GM12875 (cell line): Measurements from ENCODE around the gene SAE1.
A peak's percentile ranks its signal among the peaks of the same experiment; 100 is the strongest.

Experiments used
- H3K4me3 ChIP-seq: one replicate; pipeline ENCODE4 v1.5.1; 2011; ENCODE audit warnings: low read depth, low read length, control low read depth
- TF ChIP-seq, protein P1 (sequence below): IDR thresholded peaks from 2 replicates; pipeline ENCODE4 v1.5.1; 2011; ENCODE audit warnings: low read depth, mild to moderate bottlenecking, control low read depth, inconsistent platforms, low read length, moderate library complexity, borderline replicate concordance; ENCODE audit not compliant: insufficient read depth

The SAE1 gene

DNA sequence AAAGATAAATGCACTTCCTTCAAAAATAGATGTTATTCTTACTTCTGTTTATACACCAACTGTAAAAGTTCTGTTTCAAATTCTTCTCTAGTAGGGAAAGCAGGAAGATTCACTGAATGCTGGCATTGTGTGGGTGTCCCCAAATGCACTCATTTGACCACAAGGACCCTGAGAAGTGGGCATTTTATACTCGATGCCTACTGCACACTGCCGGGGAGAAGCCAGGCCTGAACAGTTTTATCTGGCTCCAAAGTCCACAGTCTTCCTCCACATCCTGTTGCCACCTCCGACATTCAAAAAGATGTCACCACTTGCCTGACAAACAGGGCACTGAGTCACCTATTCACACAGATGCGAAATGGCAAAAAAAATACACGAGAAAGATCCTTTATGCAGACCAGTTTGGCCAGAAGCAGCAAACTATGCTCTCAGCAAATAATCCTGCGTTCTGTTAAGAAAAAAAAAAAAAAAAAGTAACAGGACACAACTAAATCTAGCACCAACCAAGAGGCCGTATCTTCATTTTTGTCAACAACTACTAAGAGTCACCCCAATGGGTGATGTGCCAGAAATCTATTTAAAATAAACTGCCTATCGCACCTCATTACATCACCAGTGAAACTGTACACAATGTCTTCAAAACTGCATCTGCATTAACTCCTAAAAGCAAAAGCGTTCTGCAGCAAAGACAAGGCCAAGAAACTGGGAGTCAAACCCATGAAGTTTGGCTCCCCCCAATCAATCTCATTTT, 23.3 kb upstream of the SAE1 start:
- no peak overlapping the region for H3K4me3 ChIP-seq
- TF ChIP-seq, protein P1, sequence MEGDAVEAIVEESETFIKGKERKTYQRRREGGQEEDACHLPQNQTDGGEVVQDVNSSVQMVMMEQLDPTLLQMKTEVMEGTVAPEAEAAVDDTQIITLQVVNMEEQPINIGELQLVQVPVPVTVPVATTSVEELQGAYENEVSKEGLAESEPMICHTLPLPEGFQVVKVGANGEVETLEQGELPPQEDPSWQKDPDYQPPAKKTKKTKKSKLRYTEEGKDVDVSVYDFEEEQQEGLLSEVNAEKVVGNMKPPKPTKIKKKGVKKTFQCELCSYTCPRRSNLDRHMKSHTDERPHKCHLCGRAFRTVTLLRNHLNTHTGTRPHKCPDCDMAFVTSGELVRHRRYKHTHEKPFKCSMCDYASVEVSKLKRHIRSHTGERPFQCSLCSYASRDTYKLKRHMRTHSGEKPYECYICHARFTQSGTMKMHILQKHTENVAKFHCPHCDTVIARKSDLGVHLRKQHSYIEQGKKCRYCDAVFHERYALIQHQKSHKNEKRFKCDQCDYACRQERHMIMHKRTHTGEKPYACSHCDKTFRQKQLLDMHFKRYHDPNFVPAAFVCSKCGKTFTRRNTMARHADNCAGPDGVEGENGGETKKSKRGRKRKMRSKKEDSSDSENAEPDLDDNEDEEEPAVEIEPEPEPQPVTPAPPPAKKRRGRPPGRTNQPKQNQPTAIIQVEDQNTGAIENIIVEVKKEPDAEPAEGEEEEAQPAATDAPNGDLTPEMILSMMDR: no peak

DNA sequence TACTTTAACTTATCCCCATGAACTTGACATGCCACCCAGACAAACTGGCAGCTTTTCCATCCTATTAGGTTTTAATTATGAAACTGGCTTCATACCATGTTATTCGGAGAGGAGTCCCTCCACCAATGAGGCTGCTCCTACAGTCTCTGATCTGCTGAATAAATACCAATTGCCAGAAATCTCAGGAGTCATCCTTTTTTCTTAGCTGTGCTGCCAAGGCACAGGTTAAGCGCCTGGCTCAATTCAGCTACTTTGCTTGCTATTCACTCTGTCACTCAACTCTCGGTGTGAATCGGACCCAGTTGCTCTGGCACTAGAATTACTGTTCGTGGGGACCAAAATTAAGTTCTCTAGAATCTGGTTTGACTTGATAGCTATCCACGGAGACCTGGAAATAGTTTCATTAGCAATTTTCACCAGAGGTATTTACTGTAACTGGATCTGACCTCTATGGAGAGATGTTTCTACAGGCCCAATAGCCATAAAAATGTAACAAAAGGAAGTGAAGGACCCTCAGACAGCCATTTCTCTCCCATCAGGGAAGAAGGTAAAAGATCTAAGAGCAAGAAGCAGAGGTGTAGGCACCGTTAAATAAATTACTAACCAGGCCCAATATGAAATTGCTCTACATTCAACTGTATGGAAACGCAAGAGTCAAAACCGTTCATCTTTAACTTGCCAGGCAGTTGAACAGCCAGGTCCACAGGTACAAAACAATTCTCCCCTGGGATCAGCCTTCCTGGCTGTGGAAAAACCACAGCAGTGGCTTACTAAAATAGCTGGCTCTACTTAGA, 22.5 kb upstream of the SAE1 start:
- H3K4me3 ChIP-seq: no peak overlapping the region
- TF ChIP-seq, protein P1: no peak

DNA sequence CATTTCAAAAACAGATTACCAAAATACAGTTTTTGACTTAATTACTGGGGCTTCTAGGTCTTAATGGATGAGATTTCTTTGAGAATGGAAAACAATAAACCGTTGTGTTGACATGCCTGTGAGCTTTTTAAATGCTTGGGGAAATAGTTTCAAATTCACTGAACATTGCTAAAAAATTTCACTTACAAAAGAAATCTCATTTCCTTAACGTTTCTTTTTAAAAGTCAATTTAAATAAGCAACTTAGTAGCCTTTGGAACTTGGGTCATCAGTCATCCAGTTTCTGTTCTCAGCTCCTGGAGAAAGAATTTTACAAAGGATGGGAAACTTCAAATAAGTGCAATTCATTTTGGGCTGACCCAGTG, 21.5 kb upstream of the SAE1 start:
- peak overlapping the region; percentile 98 for H3K4me3 ChIP-seq
- TF ChIP-seq, protein P1: no peak

DNA sequence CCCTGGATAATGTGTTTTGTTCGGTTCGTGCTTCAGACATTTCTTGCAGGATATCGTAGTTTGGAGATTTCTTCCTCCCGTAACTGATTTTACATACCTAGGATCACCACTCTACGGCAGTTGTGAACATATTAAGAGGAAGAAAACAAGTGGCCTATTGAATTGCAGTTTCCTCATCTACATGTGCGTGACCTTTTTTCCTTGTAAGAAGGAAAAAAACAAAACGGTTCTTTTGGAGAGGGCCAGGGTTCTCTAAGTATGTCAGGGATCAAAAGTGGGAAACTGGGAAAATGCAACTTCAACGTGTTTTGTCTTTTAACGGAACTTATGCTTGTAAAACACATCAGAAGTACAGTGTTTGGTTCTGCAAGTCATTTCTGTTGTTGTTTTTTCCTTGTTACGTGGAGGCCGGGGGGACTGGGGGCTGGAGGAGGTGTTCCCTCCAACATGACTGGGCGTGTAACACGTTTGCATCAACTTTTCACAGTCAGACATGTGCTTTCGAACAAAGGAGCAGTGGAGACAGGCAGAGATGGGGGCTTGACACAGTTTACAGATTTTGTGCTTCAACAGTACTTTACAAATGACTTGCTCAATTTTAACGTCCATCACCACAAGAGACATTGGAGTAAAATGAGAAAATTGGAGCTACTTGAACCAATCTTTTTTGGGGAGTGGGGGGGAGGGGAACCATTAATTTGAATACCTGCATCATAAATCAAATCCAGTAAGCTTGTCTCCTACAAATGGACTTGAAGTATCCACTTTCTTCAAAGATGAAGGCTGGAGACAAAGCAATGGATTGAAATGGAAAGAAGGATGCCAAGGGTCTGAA, 20.9 kb upstream of the SAE1 start:
- TF ChIP-seq, protein P1: no peak

DNA sequence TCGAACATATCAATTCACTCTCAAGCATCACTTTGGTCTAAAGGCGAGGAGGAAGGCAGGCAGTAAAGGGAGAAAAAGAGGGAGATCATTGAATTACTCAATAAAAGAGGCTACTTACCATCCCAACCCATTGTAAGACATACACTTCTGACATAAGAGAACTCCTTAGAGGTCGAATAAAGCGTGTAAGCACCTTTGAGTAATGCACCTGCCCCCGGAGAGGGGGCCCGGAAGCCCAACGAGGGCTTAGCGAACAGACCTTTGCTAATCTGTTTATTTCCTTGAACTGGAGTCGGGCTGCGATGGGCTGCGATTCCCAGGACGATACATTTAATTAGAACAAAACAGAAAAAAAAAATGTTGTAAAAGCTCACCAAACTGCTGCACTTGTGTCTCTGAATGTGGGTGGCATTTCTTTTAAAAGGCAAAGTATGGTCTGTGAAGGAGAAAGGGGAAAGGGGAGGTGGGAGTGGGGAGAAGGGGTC, 20.1 kb upstream of the SAE1 start:
- TF ChIP-seq, protein P1: no peak
- peak overlapping the region; percentile 98 for H3K4me3 ChIP-seq

More for the DNA sequence above, 20.9 kb upstream of the SAE1 start:
- H3K4me3 ChIP-seq: peak overlapping the region; percentile 98

DNA sequence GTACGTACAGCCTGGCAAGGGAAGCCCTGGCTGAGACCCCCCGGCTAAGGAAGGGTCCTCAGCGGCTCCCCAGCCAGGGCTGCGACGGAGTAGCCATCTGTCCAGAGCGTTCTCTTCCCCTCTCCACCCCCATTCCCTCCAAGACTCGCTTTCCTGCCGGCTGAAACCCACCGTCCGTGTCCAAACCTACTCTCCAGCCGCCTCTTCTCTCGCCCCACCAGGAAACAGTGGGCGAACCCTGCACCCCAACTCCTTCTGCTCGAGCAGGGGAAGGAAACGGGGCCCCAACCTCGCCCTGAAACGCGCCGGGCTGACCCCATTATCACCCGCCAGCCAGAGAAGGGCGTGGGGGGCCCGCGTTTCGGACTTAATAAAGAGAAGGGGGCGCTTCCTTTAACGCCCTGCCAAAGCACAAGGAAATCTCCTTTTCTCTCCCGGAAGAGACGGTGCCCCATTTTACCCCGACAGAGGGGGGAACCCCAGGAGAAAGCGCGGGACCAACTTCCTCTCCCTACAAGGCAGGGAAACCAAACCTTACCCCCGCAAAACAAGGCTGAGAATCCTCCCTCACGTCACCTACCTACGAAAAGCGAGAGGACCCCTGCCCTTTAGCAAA, 19.5 kb upstream of the SAE1 start:
- H3K4me3 ChIP-seq: peak overlapping the region; percentile 98
- TF ChIP-seq, protein P1: no peak
